GM19372 (cell line): ENCODE data around the gene TMEM238L.
A peak's percentile ranks its signal among the peaks of the same experiment; 100 is the strongest.
"Not testable (repeated sequence)": the region's sequence is repeated elsewhere in the genome, so short reads cannot be mapped to it uniquely, and the experiment has no call there.

Experiments
- ATAC-seq: cut with Tn5 transposase; IDR thresholded peaks from one replicate; pipeline ENCODE4 v1.9.1; 2021; ENCODE audit warnings: mild to moderate bottlenecking, low read depth, moderate library complexity; ENCODE audit not compliant: unreplicated experiment

Gene TMEM238L

GRCh38 chr17:10803830-10804475 is at the start of gene TMEM238L:
Gene TMEM238L, minus strand, starts transcription at chr17:10804099. Its CDS starts 136 bp downstream, at chr17:10803963.
- no peak for ATAC-seq

- not testable (repeated sequence) for ATAC-seq
Observed at GRCh38 chr17:10846636-10847035, 42.7 kb upstream of the TMEM238L start.

- no peak for ATAC-seq
Observed at GRCh38 chr17:10845388-10845751, 41.5 kb upstream of the TMEM238L start.

DNA sequence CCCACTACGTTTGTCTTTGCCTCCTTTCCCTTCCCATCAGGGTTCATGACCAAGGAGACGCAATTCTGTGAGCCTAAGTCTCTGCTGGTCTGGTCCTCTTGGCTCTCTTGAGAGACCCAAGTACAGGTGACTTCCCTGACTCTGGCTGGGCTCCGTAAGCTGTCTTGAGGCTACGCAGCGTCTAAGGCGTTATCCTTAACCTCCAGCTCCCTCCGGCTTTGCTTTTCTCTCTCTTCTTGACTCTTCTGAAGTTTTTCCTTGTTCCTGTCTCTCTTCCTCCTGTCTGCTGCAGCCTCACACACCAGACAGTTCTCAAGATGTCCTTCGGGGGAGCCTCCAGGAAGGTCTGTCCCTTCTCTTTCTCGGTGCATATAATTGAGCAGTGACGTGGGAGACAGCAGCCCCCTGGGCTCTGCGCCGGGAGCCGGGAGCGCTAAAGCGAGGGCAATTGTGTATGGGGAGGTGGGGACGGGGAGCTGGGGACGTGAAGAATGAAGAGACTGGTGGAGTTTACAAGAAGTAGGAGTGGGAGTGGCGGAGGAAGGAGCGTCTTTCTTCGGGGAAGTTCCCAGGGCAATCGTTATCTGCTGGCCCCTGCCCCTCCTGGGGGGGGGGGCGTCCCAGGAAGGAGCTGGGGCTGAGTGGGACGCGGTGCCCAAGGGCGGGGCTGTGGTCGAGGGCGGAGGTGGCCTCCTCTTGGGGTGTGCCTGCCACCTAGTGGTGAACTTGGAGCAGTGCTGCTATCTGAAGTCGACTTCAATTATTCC is 40.9 kb upstream of the TMEM238L start:
- peak; percentile 96 for ATAC-seq

DNA sequence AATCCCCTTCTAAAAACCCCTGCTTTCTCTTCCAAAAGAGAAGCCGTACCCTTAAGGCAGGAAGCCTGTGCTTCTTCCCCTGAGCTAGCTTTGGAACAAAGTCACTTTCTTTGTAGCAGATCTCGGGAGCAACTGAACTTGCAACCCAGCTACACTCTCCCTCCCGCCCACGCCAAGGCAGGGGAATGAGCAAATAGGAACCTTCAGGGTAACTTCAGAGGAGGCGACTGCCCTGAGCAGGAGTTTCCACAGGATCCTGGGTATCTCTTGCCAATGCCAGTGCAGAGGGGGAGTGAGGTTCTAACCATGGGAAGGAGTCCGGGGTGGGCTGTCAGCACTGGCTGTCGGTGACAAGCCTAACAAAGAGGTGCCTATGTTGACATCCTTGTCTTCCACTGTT is 39.9 kb upstream of the TMEM238L start:
- no peak for ATAC-seq

- no peak for ATAC-seq
Observed at GRCh38 chr17:10842658-10843057, 38.8 kb upstream of the TMEM238L start.

- no peak for ATAC-seq
Observed at GRCh38 chr17:10838682-10839081, 34.8 kb upstream of the TMEM238L start.

DNA sequence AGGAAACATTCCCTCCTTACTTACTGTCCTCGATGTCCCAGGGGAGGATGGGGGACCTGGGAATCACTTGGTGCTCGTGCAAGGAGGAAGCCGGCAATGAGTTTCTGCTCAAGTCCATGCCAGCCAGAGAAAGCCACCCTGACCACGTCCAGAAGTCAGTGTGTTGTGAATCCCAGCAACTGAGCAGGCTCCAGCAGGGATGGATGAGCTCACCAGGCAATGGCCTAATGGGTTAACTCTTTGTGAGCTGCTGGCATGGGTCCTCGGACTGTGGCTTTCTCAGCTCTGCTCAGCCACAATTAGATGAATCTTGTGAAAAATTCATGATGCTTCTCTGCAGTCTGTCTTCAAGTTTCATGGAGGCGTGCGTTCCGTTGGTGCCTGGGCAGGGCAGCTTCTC is 34.0 kb upstream of the TMEM238L start, which contains the start of gene PIRT:
Gene PIRT (minus strand): TSS at position 167 of the 400 bp plus-strand sequence. CDS start 12,442 bp downstream, outside the sequence.
- ATAC-seq, result no peak

DNA sequence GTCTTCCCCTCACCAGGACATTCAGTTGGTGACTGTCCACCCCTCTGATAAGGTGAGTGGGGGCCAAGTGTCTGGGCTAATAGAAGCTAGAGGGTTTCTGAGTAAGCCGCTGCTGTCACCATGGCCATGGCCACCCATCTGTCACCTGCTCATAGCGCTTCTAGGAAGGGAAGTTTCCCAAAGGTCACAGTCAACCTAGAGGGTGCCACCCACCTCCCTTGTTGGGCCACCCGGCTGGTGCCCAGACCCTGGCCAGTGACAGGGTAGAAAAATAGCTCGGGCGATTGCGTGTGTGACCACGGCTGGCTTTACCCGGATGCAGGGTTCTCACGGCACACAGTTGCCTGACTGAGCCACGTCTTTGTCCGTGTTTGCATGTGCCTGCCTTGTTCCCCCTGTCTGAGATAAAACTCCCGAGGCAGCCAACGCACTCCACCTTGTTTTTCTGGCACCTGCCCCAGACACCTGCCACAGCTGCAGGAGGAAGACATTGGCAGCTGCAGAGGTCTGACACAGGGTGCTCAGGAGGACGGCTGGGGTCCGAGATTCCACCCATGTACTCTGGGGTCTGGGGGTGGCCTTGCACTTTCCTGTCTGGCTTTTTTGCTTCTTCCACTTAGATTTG is 33.2 kb upstream of the TMEM238L start:
- no peak for ATAC-seq

DNA sequence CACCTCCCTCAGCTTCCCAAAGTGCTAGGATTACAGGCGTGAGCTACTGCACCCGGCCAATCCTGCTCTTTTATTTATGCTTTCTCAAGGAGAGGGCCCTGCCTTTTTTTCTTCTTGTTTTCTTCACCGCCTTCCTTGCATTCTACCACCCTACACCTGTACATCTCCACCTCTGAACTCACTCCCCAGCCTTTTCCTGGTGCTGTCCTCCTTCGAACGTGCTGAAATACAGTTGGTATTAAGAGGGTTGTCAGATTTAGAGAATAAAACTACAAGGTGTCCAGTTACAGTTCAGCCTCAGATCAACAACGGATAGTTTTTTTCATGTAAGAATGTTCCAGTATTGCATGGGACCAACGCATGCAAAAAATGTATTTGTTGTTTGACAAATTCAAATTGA is 32.2 kb upstream of the TMEM238L start:
- ATAC-seq, result no peak

DNA sequence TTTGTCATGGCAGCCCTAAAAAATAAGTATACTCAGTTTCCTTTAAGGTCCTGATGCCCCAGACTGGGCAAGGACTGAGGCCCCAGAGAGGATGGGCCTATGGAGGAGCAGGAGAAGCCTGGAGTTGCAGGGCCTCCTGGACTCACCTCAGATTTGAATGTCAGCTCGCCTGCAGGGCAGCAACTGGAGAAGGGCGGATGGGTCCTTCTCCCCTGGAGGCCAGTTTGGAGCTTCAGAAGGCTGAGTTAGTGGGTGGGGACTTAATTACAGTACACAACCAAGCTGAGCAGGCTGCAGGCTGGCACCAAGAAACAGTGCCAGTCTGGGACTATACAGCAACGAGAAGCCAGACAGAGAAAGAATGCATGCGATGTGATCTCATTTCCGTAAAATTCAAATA is 27.8 kb upstream of the TMEM238L start:
- no peak for ATAC-seq

DNA sequence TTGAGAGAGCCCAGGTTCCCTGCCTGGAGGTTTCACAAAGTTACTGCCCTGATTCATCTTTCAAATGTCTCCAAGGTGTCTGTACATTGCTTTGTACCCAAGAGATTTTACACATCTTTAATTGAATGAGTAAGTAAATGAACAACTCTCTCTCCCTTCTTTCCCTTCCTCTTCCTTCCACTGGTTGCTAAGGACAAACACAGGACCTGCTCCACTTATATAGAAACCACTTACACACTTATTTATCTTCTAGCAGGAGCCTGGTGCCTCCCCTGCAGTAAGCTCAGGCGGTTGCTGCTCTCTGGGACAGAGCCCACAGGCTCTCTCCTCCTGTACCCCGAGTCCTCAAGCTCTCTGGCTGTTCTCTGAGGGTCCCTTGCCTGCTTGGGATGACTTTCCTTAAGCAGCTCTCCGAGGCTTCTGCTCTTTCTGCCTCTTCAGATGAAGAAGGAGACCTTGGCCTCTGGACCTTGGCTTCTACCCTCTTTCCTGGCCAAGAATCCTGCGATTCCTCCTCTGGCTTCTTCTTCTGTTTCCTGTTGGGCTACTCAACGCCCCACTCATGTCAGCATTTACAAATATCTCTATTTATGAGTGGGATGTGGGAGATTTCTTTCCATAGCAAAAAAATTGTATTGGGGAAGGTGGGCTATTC is 24.1 kb upstream of the TMEM238L start:
- no peak for ATAC-seq

- no peak for ATAC-seq
Observed at GRCh38 chr17:10824874-10825273, 21.0 kb upstream of the TMEM238L start.

- no peak for ATAC-seq
Observed at GRCh38 chr17:10821770-10822169, 17.9 kb upstream of the TMEM238L start.

- ATAC-seq, result no peak
Observed at GRCh38 chr17:10821054-10821453, 17.2 kb upstream of the TMEM238L start.

DNA sequence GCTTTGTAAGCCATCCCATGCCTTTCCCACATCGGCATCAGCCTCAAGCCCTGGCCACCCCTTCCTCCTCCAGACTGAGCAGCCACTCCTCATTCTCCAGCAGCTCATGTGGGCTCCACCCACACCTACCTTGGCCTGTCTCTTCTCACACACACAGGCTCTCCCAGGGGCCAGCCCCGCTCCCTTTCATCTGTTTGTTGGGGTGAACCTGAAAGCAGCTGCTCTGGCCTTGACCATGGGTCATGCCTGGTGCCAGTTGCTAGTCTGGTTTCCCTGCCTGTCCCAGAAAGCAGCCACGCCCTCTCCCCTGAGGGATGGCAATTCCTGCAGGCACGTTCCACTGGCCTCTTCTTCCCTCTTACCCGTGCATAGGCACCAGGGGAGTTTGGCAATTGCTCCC is 11.4 kb upstream of the TMEM238L start:
- no peak for ATAC-seq

DNA sequence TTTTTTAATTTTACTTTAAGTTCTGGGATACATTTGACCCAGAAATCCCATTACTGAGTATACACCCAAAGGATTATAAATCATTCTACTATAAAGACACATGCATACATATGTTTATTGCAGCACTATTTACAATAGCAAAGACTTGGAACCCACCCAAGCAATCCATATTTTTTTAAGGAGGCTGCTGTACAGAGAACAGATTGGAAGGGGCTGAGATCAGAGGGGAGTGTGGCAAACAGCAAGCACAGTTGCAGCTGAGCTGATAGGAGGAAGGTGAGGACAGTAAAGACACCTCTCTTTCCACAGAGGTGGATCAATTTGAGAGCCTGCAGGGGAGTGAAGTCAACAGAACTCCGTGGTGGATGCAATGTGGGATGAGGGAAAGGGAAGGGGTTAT is 10.2 kb upstream of the TMEM238L start:
- no peak for ATAC-seq

GRCh38 chr17:10812674-10813073 is 8.8 kb upstream of the TMEM238L start:
- ATAC-seq, result no peak

GRCh38 chr17:10809605-10810004 is 5.7 kb upstream of the TMEM238L start:
- ATAC-seq, result no peak

GRCh38 chr17:10807704-10808128 is 3.8 kb upstream of the TMEM238L start:
- no peak for ATAC-seq
